Left ventricle myocardium inferior (tissue), 1 donor: ENCODE results near the gene CACNA1C. TPM values are rescaled to one million over a fixed set of nuclear protein-coding genes. Genes with fewer than 3 reads are reported as not detected.

Experiments
- DNase-seq: peaks from one replicate; pipeline ENCODE4 v3.0.0-alpha.2; 2020
- H3K27ac ChIP-seq: fragments of 200-600 bp; replicated peaks from 2 replicates; pipeline ENCODE4 v1.8.0; 2021
- H3K27me3 ChIP-seq: fragments of 200-600 bp; 2 replicates; pipeline ENCODE4 v1.8.0; 2021; ENCODE audit warnings: low read depth
- H3K36me3 ChIP-seq: fragments of 200-600 bp; 2 replicates; pipeline ENCODE4 v1.8.0; 2021
- H3K4me1 ChIP-seq: fragments of 200-600 bp; 2 replicates; pipeline ENCODE4 v1.8.0; 2021
- H3K4me3 ChIP-seq: fragments of 200-600 bp; 2 replicates; pipeline ENCODE4 v1.8.0; 2021; ENCODE audit warnings: mild to moderate bottlenecking, moderate library complexity
- H3K9me3 ChIP-seq: fragments of 200-600 bp; replicated peaks from 2 replicates; pipeline ENCODE4 v1.8.0; 2021
- intact Hi-C: fragments of 100-400 bp; cut with micrococcal nuclease; formaldehyde crosslinking; loops from one replicate; pipeline ENCODE4 v1.11.0; 2022
- total RNA-seq: library from RNA; stranded (reverse); fragmentation: NEBNext Ultra II Directional; extraction: Animal tissue kit (Norgen Biotek cat#: 25700); gene quantifications from one replicate; pipeline ENCODE4 v1.2.1, GENCODE V29; 2021
- TF ChIP-seq, protein P1 (sequence below): fragments of 200-600 bp; IDR thresholded peaks from 2 replicates; pipeline ENCODE4 v1.8.0; 2021; ENCODE audit warnings: antibody characterized with exemption, mild to moderate bottlenecking, borderline replicate concordance
- donor health status: DM: no; HTN: yes; CAD: no; lungs with severe emphysema.

The CACNA1C gene
- total RNA-seq, 1 donor from 2014 or later: 137 TPM

GRCh38 chr12:2039034-2039433, 13.8 kb upstream of the CACNA1C start:
- no peaks in the 10 kb centered on the region for H3K36me3 ChIP-seq
- DNase-seq: no peak
- H3K27ac ChIP-seq: peak overlapping the region; percentile 49
- H3K27me3 ChIP-seq: no peaks in the 10 kb centered on the region
- TF ChIP-seq, protein P1, sequence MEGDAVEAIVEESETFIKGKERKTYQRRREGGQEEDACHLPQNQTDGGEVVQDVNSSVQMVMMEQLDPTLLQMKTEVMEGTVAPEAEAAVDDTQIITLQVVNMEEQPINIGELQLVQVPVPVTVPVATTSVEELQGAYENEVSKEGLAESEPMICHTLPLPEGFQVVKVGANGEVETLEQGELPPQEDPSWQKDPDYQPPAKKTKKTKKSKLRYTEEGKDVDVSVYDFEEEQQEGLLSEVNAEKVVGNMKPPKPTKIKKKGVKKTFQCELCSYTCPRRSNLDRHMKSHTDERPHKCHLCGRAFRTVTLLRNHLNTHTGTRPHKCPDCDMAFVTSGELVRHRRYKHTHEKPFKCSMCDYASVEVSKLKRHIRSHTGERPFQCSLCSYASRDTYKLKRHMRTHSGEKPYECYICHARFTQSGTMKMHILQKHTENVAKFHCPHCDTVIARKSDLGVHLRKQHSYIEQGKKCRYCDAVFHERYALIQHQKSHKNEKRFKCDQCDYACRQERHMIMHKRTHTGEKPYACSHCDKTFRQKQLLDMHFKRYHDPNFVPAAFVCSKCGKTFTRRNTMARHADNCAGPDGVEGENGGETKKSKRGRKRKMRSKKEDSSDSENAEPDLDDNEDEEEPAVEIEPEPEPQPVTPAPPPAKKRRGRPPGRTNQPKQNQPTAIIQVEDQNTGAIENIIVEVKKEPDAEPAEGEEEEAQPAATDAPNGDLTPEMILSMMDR: no peak
- H3K4me1 ChIP-seq: peaks cover 74% of the 10 kb centered on the region
- H3K9me3 ChIP-seq: no peaks in the 10 kb centered on the region
- no peak overlapping the region for H3K4me3 ChIP-seq
- intact Hi-C loops: no loop called here

- no peak overlapping the region for H3K4me3 ChIP-seq
- no peaks in the 10 kb centered on the region for H3K9me3 ChIP-seq
- H3K36me3 ChIP-seq: peaks cover 12% of the 10 kb centered on the region
- H3K27me3 ChIP-seq: peaks cover 2% of the 10 kb centered on the region
- intact Hi-C loops: no loop called here
- no peak overlapping the region for H3K27ac ChIP-seq
- TF ChIP-seq, protein P1: no peak
- DNase-seq: no peak
- H3K4me1 ChIP-seq: peaks cover 56% of the 10 kb centered on the region
Measured at GRCh38 chr12:2043054-2043453, 9.7 kb upstream of the CACNA1C start.

DNA sequence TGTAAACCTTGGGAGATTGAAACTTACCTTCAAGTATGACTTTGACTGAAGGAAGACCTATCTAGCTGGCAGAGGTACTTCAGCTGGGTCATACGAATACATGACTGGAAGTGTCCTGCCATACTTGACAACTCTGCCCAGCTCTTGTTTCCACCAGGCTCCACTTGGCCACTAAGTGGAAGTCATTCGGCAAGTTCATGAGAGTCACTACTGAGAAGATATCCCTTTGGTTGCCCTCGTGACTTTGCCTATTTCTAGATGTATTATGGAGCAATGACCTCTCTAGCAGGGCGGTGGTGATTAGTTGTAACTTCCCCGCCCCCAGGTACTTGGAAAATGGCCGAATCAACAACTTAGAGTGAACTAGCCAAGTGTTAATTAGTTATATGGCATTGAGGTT, 8.6 kb upstream of the CACNA1C start:
- H3K36me3 ChIP-seq: peaks cover 12% of the 10 kb centered on the region
- no peaks in the 10 kb centered on the region for H3K9me3 ChIP-seq
- H3K27me3 ChIP-seq: peaks cover 7% of the 10 kb centered on the region
- no peak for DNase-seq
- no peak overlapping the region for H3K4me3 ChIP-seq
- peak overlapping the region; percentile 50 for H3K27ac ChIP-seq
- TF ChIP-seq, protein P1: no peak
- H3K4me1 ChIP-seq: peaks cover 50% of the 10 kb centered on the region
- intact Hi-C loops: no loop called here

GRCh38 chr12:2046957-2047356, 5.8 kb upstream of the CACNA1C start:
- intact Hi-C loops: no loop called here
- Histone ChIP-seq H3K27me3 (peaks cover 7% of the 10 kb centered on the region), H3K27ac (no peak overlapping the region)

GRCh38 chr12:2047752-2048151, 5.0 kb upstream of the CACNA1C start:
- H3K27me3 ChIP-seq: peaks cover 7% of the 10 kb centered on the region
- H3K27ac ChIP-seq: no peak overlapping the region
- no peaks in the 10 kb centered on the region for H3K9me3 ChIP-seq
- no peak for DNase-seq
- peaks cover 56% of the 10 kb centered on the region for H3K4me1 ChIP-seq
- H3K4me3 ChIP-seq: no peak overlapping the region
- peaks cover 12% of the 10 kb centered on the region for H3K36me3 ChIP-seq
- TF ChIP-seq, protein P1: no peak
- intact Hi-C loops: no loop called here

More at GRCh38 chr12:2046957-2047356, 5.8 kb upstream of the CACNA1C start:
- Histone ChIP-seq H3K4me3 (no peak overlapping the region), H3K9me3 (no peaks in the 10 kb centered on the region), H3K36me3 (peaks cover 12% of the 10 kb centered on the region), H3K4me1 (peaks cover 58% of the 10 kb centered on the region)
- TF ChIP-seq, protein P1: no peak
- DNase-seq: no peak
